NCI-H2107 treated with DMSO at 0.1 percent for 48 hours (cell line): ENCODE data around the gene SCAMP4.

Experiments used
- DNase-seq: peaks from one replicate; lab custom pipeline; 2025; ENCODE audit not compliant: unreplicated experiment; lab: John Stamatoyannopoulos, UW

The SCAMP4 gene

GRCh38 chr19:1935484-1936208 is 30.4 kb downstream of the SCAMP4 start:
- no peak for DNase-seq

GRCh38 chr19:1936430-1936829 is 31.2 kb downstream of the SCAMP4 start:
- DNase-seq: no peak

- DNase-seq: no peak
Measured at GRCh38 chr19:1936916-1937610, 31.9 kb downstream of the SCAMP4 start.

DNA sequence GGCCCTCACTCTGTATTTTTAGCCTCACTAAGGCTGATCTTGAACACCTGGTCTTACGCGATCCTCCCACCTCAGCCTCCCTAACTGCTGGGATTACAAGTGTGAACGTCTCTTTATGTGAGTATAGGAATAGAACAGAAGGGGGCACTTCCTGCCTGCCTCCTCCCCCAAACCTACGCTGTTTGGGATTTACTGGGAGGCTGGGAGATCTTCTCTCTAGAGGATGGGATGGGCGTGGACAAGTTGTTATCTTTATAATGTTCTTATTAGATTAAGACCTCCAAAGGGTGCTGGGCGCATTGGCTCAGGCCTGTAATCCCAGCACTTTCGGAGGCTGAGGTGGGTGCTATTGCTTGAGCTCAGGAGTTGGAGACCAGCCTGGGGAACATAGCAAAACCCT is 32.9 kb downstream of the SCAMP4 start:
- no peak for DNase-seq

DNA sequence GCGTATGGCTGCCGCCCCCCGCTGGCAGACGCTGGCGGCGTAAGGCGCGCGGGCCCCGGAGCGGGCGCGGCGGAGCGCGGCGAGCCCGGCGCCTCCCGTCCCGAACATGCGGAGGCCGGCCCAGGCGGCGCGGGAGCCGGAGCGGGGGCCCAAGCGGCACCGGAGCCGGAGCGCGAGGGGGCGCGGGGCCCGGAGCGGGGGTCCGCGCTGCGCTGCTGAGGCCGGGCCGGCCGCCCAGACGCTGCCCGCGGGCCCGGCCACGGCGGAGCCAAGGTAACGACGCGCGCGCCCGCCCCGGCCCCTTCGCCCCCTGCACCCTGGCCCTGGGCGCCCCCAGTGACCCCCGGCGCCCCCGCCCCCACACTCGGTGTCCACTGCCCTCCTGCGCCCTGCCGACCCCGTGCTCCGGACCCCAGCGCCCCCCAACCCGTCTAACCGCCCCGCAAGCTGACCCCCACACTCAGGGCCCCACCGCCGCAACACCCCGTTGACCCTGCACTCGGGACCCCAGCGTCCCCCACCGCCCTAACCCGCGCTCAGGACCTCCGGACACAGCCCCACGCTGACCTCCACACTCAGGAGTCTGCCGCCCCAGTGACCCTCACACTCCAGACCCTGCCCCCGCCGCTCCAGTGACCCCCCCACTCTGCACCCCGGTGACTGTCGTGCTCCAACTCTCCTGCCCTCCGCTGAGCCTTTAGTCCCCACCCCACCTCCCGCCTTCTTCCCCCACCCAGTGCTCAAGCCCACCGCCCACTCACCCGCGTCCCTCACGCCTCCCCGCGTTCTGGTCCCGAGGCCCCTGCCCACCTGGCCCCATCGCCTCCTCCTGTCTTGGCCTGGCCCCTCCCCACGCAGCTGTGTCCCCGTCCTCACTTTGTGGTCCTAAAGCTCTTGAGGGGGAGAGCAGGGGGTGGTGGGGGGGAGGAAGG is 36.2 kb downstream of the SCAMP4 start, which contains the start of gene CSNK1G2:
Gene CSNK1G2, plus strand, starts transcription at position 27 of the 932 bp plus-strand sequence. CDS start 28,601 bp downstream, outside the sequence.
- DNase-seq: no peak

DNA sequence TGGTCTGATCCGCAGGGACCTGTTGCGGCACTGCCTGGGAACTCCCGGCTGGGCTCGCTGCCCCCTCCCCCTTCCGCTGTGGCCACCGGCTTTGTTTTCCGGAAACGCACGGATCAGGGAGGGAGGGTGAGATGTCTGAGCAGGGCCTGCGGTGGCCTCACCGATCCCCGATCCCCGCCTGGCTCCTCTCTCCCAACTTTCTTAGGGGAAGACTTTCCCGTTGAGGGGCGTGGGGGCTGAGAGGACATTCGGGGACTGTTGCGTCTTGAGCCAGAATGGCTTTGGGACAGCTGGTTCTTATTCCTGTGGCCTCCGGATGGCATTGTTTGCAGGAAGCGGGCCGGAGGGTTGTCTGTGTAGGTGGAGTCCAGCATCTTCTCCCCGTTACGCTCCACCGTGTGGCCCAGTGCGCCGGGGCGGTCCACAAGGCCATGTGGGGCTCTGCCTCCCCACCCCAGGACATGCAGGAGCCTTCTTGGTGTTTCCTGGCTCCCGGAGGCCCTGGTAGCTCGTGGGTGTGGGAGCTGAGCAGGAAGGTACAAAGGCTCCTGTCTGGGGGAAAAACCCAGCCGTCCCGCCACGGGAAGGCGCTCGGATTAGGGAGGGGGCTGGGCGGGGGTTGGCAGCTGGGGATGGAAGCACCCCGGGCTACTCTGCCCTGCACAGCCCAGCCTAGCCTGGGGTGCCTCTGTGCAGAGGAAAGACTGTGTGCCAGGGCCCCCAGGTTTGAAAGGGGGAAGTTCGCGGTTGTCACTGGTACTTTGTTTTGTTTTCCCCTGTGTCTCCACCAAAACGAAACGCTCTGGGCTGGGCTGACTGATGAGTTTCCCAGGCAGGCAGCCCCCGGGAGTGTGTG is 37.1 kb downstream of the SCAMP4 start:
- peak; percentile 23 for DNase-seq

DNA sequence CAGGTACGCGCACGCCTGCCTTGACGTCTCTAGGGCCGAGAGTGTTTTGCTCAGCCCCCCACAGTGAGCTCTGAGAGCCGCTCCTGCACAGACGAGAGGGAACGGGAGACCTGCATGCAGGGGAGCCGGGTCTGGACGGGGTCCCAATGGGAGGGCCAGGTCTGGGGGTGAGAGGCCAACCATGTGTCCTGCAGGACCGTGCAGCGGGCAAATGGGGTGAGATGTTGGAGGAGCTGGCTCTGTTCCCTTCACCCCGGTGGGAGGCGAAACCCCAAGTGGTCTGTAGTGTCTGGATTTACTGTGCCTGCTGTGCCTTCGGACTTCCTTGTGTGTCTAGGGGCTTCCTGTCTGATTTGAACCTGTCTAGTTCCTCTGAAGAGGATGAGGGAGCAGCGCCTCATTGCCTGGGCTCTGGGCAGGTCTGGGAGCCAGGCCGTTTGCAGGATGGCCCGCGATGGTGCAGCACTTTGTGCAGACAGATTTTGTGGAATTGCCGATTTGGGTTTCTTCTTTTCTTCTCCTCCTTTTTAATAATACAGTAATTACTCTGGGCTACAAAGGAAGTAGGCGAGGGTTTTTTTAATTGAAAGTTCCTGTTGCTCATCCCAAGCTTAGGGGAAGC is 37.8 kb downstream of the SCAMP4 start:
- no peak for DNase-seq

DNA sequence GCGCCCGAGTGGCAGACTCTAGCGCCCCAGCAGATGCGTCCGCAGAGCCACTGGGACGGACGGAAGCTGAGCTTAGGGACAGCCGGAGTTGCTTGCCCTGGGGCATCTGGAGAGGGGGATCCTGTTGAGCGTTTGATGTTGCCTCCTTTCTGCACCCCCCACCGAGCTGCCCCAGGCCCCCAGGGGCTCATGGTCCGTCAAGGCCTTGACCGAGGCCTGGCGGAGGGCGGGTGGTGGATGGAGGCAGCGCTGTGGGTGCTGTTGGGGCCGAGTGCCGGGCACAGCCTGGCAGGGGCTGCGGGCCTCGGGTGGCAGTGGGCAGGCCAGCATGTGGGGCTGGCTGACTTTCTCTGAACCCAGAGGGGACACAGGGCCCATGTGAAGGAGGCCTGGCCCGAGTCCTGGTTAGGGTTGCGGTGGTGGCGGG is 38.5 kb downstream of the SCAMP4 start:
- DNase-seq: no peak

- DNase-seq: no peak
Measured at GRCh38 chr19:1944088-1944915, 39.1 kb downstream of the SCAMP4 start.

DNA sequence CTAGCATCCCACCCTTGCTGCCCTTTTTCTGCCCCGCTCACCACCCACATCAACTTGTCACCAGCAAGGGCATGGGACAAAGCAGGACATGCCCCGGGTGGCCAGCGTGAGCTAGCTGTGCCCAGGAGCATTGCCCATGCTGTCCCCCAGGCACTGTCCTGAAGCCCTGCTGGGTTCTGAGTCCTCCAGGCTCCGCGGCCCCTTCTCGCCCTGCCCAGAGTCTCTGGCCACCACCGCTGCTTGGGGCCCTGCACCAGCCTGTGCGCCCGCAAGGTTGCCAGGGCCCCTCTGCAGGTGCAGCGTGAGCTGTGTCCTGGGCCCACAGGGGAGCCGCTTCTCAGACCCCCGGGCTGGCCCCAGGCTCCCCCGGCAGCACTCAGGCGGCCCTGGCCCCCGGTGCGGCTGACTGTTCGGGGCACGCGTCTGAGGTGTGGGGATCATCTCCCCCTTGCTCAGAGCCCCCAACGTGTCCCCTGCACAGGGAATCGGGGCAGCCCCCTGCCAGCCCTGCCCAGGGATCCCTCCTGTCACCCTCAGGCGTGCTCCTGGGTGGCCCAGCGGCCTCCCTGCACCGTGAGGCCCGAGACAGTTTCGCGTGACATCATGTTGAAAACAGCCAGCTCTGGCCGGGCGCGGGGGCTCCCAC is 39.8 kb downstream of the SCAMP4 start:
- no peak for DNase-seq

- DNase-seq: no peak
Measured at GRCh38 chr19:1945899-1946298, 40.7 kb downstream of the SCAMP4 start.

GRCh38 chr19:1947651-1948209 is 42.5 kb downstream of the SCAMP4 start:
- no peak for DNase-seq

- DNase-seq: no peak
Measured at GRCh38 chr19:1949304-1950101, 44.3 kb downstream of the SCAMP4 start.

- no peak for DNase-seq
Measured at GRCh38 chr19:1950640-1951039, 45.4 kb downstream of the SCAMP4 start.

GRCh38 chr19:1952635-1953034 is 47.4 kb downstream of the SCAMP4 start:
- no peak for DNase-seq

DNA sequence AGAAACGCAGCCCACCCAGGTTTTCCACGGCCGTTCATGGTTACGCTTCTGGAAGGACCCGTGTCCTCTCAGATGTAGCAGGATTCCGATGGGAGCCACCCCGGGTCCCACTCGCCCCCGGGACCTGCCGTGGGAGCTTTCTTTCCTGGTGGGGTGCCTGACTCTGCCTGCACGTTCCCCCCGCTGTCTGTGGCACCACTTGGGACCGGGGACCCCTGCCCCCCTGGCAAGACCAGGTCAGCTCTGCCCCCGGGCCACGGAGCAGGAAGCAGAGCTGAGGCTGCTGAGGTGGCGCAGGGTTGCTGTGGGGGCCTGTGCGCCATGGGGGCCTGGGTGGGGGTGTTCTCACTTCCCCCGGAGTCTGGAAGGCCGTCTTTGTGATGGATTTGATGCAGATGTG is 47.8 kb downstream of the SCAMP4 start:
- DNase-seq: no peak

- no peak for DNase-seq
Measured at GRCh38 chr19:1953441-1954094, 48.4 kb downstream of the SCAMP4 start.
